Caco-2 (cell line): ENCODE data around the gene POFUT1. TPM values are rescaled to one million over a fixed set of nuclear protein-coding genes. Genes with fewer than 3 reads are reported as not detected.

ENCODE experiments used
- BruUV-seq: library from RNA; stranded (reverse); fragments of 400-500 nt; replicated peaks from 2 replicates; lab custom pipeline; 2021; lab: Mats Ljungman, UMichigan
- CTCF ChIA-PET: fragments of 300-600 bp; sonication (Branson Sonifier 250); formaldehyde crosslinking; loops from one replicate; lab custom pipeline; 2022; ENCODE audit warnings: antibody characterized with exemption; lab: Charles Lee
- POLR2A ChIA-PET: fragments of 300-600 bp; sonication (Branson Sonifier 250); formaldehyde crosslinking; loops from one replicate; lab custom pipeline; 2022; ENCODE audit warnings: antibody characterized with exemption; lab: Charles Lee
- DNase-seq, 2 experiments: peaks; one replicate each; pipeline versions ENCODE4 v3.0.0 to v3.0.0-alpha.2; 2020 to 2022
- H3K27me3 ChIP-seq: replicated peaks from 2 replicates; pipeline ENCODE4 v1.6.0; 2011; ENCODE audit warnings: low read length; ENCODE audit not compliant: control insufficient read depth, insufficient read depth
- H3K36me3 ChIP-seq: 2 replicates; pipeline ENCODE4 v1.5.1; 2011; ENCODE audit warnings: low read length; ENCODE audit not compliant: control insufficient read depth, insufficient read depth
- H3K4me1 ChIP-seq: fragments of 250-450 bp; sonication (Bioruptor Pico); 2 replicates; pipeline ENCODE4 v1.5.1; 2020; ENCODE audit warnings: mild to moderate bottlenecking
- H3K4me3 ChIP-seq: 2 replicates; pipeline ENCODE4 v1.5.1; 2011; ENCODE audit warnings: low read depth, mild to moderate bottlenecking, control low read depth, low read length
- H3K9me3 ChIP-seq: fragments of 250-450 bp; sonication (Bioruptor Pico); 2 replicates; pipeline ENCODE4 v1.5.1; 2020; ENCODE audit warnings: mild to moderate bottlenecking, moderate library complexity
- H3K27ac Mint-ChIP-seq: one replicate; pipeline ENCODE4 v1.8.0; 2022; ENCODE audit warnings: mixed read lengths; ENCODE audit not compliant: unreplicated experiment
- H3K27me3 Mint-ChIP-seq: one replicate; pipeline ENCODE4 v1.8.0; 2022; ENCODE audit warnings: mixed read lengths; ENCODE audit not compliant: insufficient read depth, unreplicated experiment
- H3K36me3 Mint-ChIP-seq: one replicate; pipeline ENCODE4 v1.8.0; 2022; ENCODE audit warnings: mild to moderate bottlenecking, mixed read lengths; ENCODE audit not compliant: insufficient read depth, unreplicated experiment
- H3K4me1 Mint-ChIP-seq: one replicate; pipeline ENCODE4 v1.8.0; 2022; ENCODE audit warnings: low read depth, mixed read lengths; ENCODE audit not compliant: unreplicated experiment
- H3K4me3 Mint-ChIP-seq: one replicate; pipeline ENCODE4 v1.8.0; 2022; ENCODE audit warnings: mild to moderate bottlenecking, moderate library complexity, mixed read lengths; ENCODE audit not compliant: unreplicated experiment
- H3K9me3 Mint-ChIP-seq: one replicate; pipeline ENCODE4 v1.8.0; 2022; ENCODE audit warnings: mixed read lengths; ENCODE audit not compliant: unreplicated experiment
- intact Hi-C: fragments of 100-400 bp; cut with micrococcal nuclease; formaldehyde crosslinking; loops from one replicate; pipeline ENCODE4 v1.10.0; 2022; ENCODE audit not compliant: unreplicated experiment
- total RNA-seq: library from RNA; stranded (reverse); gene quantifications from 2 replicates; pipeline ENCODE4 v1.2.3, GENCODE V29; 2022
- TF ChIP-seq, protein P1 (sequence below), 2 experiments: fragments of 200-600 bp in 1 of 2; IDR thresholded peaks; 1 replicate in 1 of 2; 2 replicates in 1 of 2; pipeline versions ENCODE4 v1.5.1 to v1.8.0; 2011 to 2022; ENCODE audit warnings: antibody characterized with exemption in 1 of 2, control low read depth in 1 of 2, inconsistent platforms in 1 of 2, low read depth in 1 of 2, low read length in 1 of 2, mild to moderate bottlenecking in 1 of 2, moderate library complexity in 1 of 2; ENCODE audit not compliant: insufficient read depth in 1 of 2, severe bottlenecking in 1 of 2, unreplicated experiment in 1 of 2

The POFUT1 gene
- total RNA-seq, 1 experiment from 2014 or later: 158 TPM

DNA sequence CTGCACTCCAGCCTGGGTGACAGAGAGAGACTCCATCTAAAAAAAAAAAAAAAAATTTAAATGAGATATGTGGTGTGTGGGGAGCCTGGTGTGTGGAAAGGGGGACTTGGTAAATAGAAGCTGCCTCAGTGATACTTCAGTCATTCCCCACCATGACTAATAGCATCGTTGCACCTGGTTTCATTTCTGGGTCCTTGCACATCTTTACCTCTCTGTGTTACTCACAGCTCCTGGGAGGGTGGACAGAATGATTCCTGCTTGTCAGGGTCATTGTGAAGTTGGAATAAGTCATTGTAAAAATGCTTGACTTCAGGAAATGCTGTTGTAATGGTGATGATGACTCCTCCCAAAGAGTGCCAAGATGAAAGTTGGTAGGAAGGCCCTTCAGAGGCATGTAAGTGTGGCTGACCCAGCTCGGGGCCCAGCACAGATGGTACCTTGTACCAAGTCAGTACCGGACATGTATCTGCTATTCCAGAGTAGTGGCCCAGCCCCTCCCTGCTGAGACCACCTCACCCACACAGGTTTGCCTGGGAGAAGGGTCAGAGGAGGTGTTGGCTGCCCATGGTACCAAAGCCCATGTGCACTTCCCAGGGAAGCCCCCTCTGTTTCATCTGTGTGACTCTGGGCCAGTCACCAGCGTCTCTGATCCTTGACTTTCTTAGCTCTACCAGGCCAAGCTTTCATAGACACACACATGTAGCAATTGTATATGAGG lies 48.6 kb upstream of the POFUT1 start:
- H3K4me3 ChIP-seq: no peak overlapping the region
- POLR2A ChIA-PET: no interaction called here
- peaks cover 82% of the 10 kb centered on the region for H3K36me3 Mint-ChIP-seq
- H3K9me3 ChIP-seq: no peaks in the 10 kb centered on the region
- H3K4me1 ChIP-seq: no peaks in the 10 kb centered on the region
- no peaks in the 10 kb centered on the region for H3K4me1 Mint-ChIP-seq
- no peak overlapping the region for H3K27ac Mint-ChIP-seq
- BruUV-seq: no TSS peak
- H3K27me3 ChIP-seq: no peaks in the 10 kb centered on the region
- CTCF ChIA-PET: interaction anchor here (0.6 kb wide), 1 partner anchor 401 kb away, joined by 3 read pairs; no protein-coding TSS in a partner anchor
- H3K27me3 Mint-ChIP-seq: no peaks in the 10 kb centered on the region
- H3K36me3 ChIP-seq: peaks cover 11% of the 10 kb centered on the region
- intact Hi-C loops: loop anchor here (5.0 kb wide), 1 partner anchor 283 kb away; no protein-coding TSS in a partner anchor
- no peak overlapping the region for H3K4me3 Mint-ChIP-seq
- H3K9me3 Mint-ChIP-seq: no peaks in the 10 kb centered on the region
- DNase-seq: peak in 1 of 2 experiments; percentile 36
- TF ChIP-seq, protein P1, sequence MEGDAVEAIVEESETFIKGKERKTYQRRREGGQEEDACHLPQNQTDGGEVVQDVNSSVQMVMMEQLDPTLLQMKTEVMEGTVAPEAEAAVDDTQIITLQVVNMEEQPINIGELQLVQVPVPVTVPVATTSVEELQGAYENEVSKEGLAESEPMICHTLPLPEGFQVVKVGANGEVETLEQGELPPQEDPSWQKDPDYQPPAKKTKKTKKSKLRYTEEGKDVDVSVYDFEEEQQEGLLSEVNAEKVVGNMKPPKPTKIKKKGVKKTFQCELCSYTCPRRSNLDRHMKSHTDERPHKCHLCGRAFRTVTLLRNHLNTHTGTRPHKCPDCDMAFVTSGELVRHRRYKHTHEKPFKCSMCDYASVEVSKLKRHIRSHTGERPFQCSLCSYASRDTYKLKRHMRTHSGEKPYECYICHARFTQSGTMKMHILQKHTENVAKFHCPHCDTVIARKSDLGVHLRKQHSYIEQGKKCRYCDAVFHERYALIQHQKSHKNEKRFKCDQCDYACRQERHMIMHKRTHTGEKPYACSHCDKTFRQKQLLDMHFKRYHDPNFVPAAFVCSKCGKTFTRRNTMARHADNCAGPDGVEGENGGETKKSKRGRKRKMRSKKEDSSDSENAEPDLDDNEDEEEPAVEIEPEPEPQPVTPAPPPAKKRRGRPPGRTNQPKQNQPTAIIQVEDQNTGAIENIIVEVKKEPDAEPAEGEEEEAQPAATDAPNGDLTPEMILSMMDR (IDR thresholded peaks at IDR 0.05; ENCODE audit: insufficient read depth in 1 of 2, low read depth in 1 of 2, low read length in 1 of 2, severe bottlenecking in 1 of 2, unreplicated experiment in 1 of 2): no peak

DNA sequence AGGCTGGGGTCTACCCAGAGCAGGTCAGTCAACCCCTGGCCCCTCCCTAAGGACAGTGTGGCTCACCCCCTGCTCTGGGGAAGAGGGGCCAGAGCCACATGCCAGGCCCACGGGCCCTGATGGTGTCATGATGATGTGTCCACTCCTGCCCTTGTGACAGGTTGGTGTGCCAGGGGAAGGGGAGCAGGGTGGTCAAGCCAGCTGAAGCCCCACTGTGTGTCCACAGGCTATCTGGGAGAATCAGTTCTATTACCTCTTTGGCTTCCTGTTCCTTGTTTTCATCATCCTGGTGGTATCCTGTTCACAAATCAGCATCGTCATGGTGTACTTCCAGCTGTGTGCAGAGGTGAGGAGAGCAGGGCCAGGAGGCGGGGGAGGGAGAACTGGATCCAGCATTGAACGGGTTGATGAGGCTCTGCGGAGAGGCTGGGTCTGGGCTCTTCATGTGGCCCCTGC lies 47.9 kb upstream of the POFUT1 start:
- Mint-ChIP-seq H3K27me3 (no peaks in the 10 kb centered on the region), H3K4me3 (no peak overlapping the region), H3K36me3 (peaks cover 89% of the 10 kb centered on the region), H3K27ac (no peak overlapping the region), H3K4me1 (no peaks in the 10 kb centered on the region), H3K9me3 (no peaks in the 10 kb centered on the region)
- peak in 1 of 2 experiments; percentile 34 for DNase-seq
- TF ChIP-seq, protein P1 (IDR thresholded peaks at IDR 0.05; ENCODE audit: insufficient read depth in 1 of 2, low read depth in 1 of 2, low read length in 1 of 2, severe bottlenecking in 1 of 2, unreplicated experiment in 1 of 2): no peak
- Histone ChIP-seq H3K36me3 (peaks cover 13% of the 10 kb centered on the region), H3K27me3 (no peaks in the 10 kb centered on the region), H3K4me1 (no peaks in the 10 kb centered on the region), H3K4me3 (no peak overlapping the region), H3K9me3 (no peaks in the 10 kb centered on the region)
- CTCF ChIA-PET: interaction anchor here (0.6 kb wide), 1 partner anchor 135 kb away, joined by 3 read pairs; no protein-coding TSS in a partner anchor
- no TSS peak for BruUV-seq
- intact Hi-C loops: loop anchor here (5.0 kb wide), 1 partner anchor 283 kb away; no protein-coding TSS in a partner anchor
- POLR2A ChIA-PET: no interaction called here

DNA sequence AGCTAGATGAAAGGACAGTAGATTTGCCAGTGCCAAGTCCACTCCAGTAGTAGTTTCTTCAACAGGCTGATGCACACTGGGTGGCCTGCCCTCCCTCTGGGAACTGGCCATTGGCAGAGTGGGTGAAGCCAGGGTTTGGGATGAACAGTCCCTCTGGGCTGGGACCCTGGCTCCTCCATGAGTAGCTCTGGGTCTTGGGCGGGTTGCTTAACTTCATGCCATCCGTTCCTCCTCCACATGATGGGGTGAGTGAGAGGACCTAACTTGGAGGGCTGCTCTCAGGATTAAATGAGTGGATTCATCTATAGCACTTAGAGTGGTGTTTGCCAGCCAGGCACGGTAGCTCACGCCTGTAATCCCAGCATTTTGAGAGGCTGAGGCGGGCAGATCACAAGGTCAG lies 47.3 kb upstream of the POFUT1 start:
- no peak for DNase-seq

More for the DNA sequence above, 47.3 kb upstream of the POFUT1 start:
- peaks cover 88% of the 10 kb centered on the region for H3K36me3 Mint-ChIP-seq
- intact Hi-C loops: no loop called here
- TF ChIP-seq, protein P1 (IDR thresholded peaks at IDR 0.05; ENCODE audit: insufficient read depth in 1 of 2, low read depth in 1 of 2, low read length in 1 of 2, severe bottlenecking in 1 of 2, unreplicated experiment in 1 of 2): no peak
- no peak overlapping the region for H3K4me3 ChIP-seq
- peaks cover 17% of the 10 kb centered on the region for H3K36me3 ChIP-seq
- no peak overlapping the region for H3K27ac Mint-ChIP-seq
- no peaks in the 10 kb centered on the region for H3K9me3 ChIP-seq
- no peaks in the 10 kb centered on the region for H3K27me3 ChIP-seq
- H3K4me1 ChIP-seq: no peaks in the 10 kb centered on the region
- no peaks in the 10 kb centered on the region for H3K27me3 Mint-ChIP-seq
- POLR2A ChIA-PET: no interaction called here
- no TSS peak for BruUV-seq
- CTCF ChIA-PET: interaction anchor here (0.5 to 0.6 kb wide), 2 partner anchors 17 to 135 kb away, joined by 3 read pairs; no protein-coding TSS in a partner anchor
- no peaks in the 10 kb centered on the region for H3K4me1 Mint-ChIP-seq
- H3K4me3 Mint-ChIP-seq: no peak overlapping the region
- H3K9me3 Mint-ChIP-seq: no peaks in the 10 kb centered on the region
